A549 (cell line): Measurements from ENCODE around the gene MCM8. TPM values are rescaled to one million over a fixed set of nuclear protein-coding genes. Genes with fewer than 3 reads are reported as not detected.

Experiments used
- ATAC-seq, 2 experiments: fragments of 200-7000 bp in 1 of 2; fragments of >200 bp in 1 of 2; cut with Nextera tagmentation in 1 of 2; cut with Tn5 transposase in 1 of 2; 3 replicates each; pipeline versions ENCODE4 v1.8.0 to v1.9.1; 2018 to 2020; ENCODE audit warnings: mild to moderate bottlenecking in 1 of 2, moderate library complexity in 1 of 2
- CTCF ChIA-PET: fragments of 300-600 bp; sonication (Branson Sonifier 250); formaldehyde crosslinking; extraction: SDS; loops from one replicate; lab custom pipeline; 2021; ENCODE audit warnings: antibody characterized with exemption, inconsistent platforms; lab: Yijun Ruan, JAX
- POLR2A ChIA-PET: fragments of 350-600 bp; formaldehyde crosslinking; extraction: SDS; loops from one replicate; lab custom pipeline; 2021; ENCODE audit warnings: antibody characterized with exemption, inconsistent platforms; lab: Yijun Ruan, JAX
- DNase-seq, 2 experiments: peaks; one replicate each; pipeline versions ENCODE4 v3.0.0 to v3.0.0-alpha.2; 2011 to 2016; ENCODE audit warnings: low read depth in 1 of 2, low spot score in 1 of 2
- FAIRE-seq: peaks from 2 replicates; lab custom pipeline; 2011; peaks lifted over from hg19 to GRCh38; lab: Jason Lieb, UNC
- H3K27ac ChIP-seq, 2 experiments: fragments of >200 bp; sonication (Bioruptor Twin); formaldehyde crosslinking; 3 replicates each; pipeline ENCODE4 v1.5.1; 2016 to 2017
- H3K4me1 ChIP-seq: fragments of >200 bp; sonication (Bioruptor Twin); formaldehyde crosslinking; 3 replicates; pipeline ENCODE4 v1.6.1; 2016
- H3K4me2 ChIP-seq: fragments of >200 bp; sonication (Bioruptor Twin); formaldehyde crosslinking; 3 replicates; pipeline ENCODE4 v1.6.1; 2016
- H3K4me3 ChIP-seq: fragments of >200 bp; sonication (Bioruptor Twin); formaldehyde crosslinking; 3 replicates; pipeline ENCODE4 v1.5.1; 2016
- H3K9me3 ChIP-seq: fragments of >200 bp; sonication (Bioruptor Twin); formaldehyde crosslinking; 3 replicates; pipeline ENCODE4 v1.6.1; 2016
- CBX2 ChIP-seq: fragments of 200-600 bp; sonication (generic); IDR thresholded peaks from 2 replicates; pipeline ENCODE4 v1.6.1; 2016; ENCODE audit warnings: low read depth, mild to moderate bottlenecking, borderline replicate concordance
- CHD4 ChIP-seq: fragments of 200-600 bp; sonication (generic); IDR thresholded peaks from 2 replicates; pipeline ENCODE4 v1.6.1; 2016; ENCODE audit warnings: antibody characterized with exemption, mild to moderate bottlenecking, borderline replicate concordance
- EHF ChIP-seq: fragments of 250-450 bp; sonication (Bioruptor Pico); IDR thresholded peaks from 2 replicates; pipeline ENCODE4 v1.5.0; 2020; ENCODE audit warnings: mild to moderate bottlenecking
- EHMT2 ChIP-seq: fragments of 200-600 bp; sonication (generic); IDR thresholded peaks from 2 replicates; pipeline ENCODE4 v1.6.1; 2016; ENCODE audit warnings: antibody characterized with exemption, low read depth, mild to moderate bottlenecking, moderate library complexity
- EP300 ChIP-seq, 2 experiments: fragments of >200 bp; sonication (Bioruptor Twin); formaldehyde crosslinking; IDR thresholded peaks; 2 replicates in 1 of 2; 3 replicates in 1 of 2; pipeline ENCODE4 v1.6.1; 2016 to 2017
- HDAC2 ChIP-seq: fragments of 200-600 bp; sonication (generic); IDR thresholded peaks from 2 replicates; pipeline ENCODE4 v1.6.1; 2016
- HOXA7 ChIP-seq: fragments of 250-450 bp; sonication (Bioruptor Pico); IDR thresholded peaks from 2 replicates; pipeline ENCODE4 v1.5.0; 2020; ENCODE audit warnings: mild to moderate bottlenecking, moderate library complexity
- JUN ChIP-seq, 2 experiments: fragments of >200 bp; sonication (Bioruptor Twin); formaldehyde crosslinking; IDR thresholded peaks; 2 replicates in 1 of 2; 3 replicates in 1 of 2; pipeline ENCODE4 v1.6.1; 2016 to 2017
- JUNB ChIP-seq: fragments of >200 bp; sonication (Bioruptor Twin); formaldehyde crosslinking; IDR thresholded peaks from 2 replicates; pipeline ENCODE4 v1.6.1; 2016
- KDM1A ChIP-seq: fragments of 200-600 bp; sonication (generic); IDR thresholded peaks from 2 replicates; pipeline ENCODE4 v1.6.1; 2016; ENCODE audit warnings: low read depth, mild to moderate bottlenecking
- KDM5A ChIP-seq: fragments of 200-600 bp; sonication (generic); IDR thresholded peaks from 2 replicates; pipeline ENCODE4 v1.6.1; 2016; ENCODE audit warnings: antibody characterized with exemption, mild to moderate bottlenecking
- MAFK ChIP-seq: fragments of 450-650 bp; IDR thresholded peaks from 2 replicates; pipeline ENCODE4 v1.6.1; 2014; ENCODE audit not compliant: partially characterized antibody
- NFE2L2 ChIP-seq: fragments of 150-350 bp; conservative IDR thresholded peaks from 2 replicates; pipeline ENCODE4 v1.6.1; 2014; ENCODE audit warnings: low read length
- RFX5 ChIP-seq: fragments of 450-650 bp; IDR thresholded peaks from 2 replicates; pipeline ENCODE4 v1.7.1; 2014; ENCODE audit warnings: antibody characterized with exemption, mild to moderate bottlenecking, moderate library complexity
- RNF2 ChIP-seq: fragments of 200-600 bp; sonication (generic); IDR thresholded peaks from 2 replicates; pipeline ENCODE4 v1.6.1; 2016; ENCODE audit warnings: low read depth, mild to moderate bottlenecking, antibody characterized with exemption, moderate library complexity, borderline replicate concordance
- TFCP2L1 ChIP-seq: fragments of 250-450 bp; sonication (Bioruptor Pico); IDR thresholded peaks from 2 replicates; pipeline ENCODE4 v1.5.0; 2021; ENCODE audit warnings: mild to moderate bottlenecking
- TP53 ChIP-seq: fragments of 250-450 bp; sonication (Bioruptor Pico); IDR thresholded peaks from 2 replicates; pipeline ENCODE4 v1.5.0; 2021; ENCODE audit warnings: mild to moderate bottlenecking, moderate library complexity
- ZFP36 ChIP-seq: fragments of 450-650 bp; IDR thresholded peaks from 2 replicates; pipeline ENCODE4 v1.6.1; 2014; ENCODE audit warnings: borderline replicate concordance; ENCODE audit not compliant: partially characterized antibody
- ZNF302 ChIP-seq: fragments of 250-450 bp; sonication (Bioruptor Pico); IDR thresholded peaks from 2 replicates; pipeline ENCODE4 v1.9.0; 2021; ENCODE audit warnings: inconsistent platforms, mild to moderate bottlenecking, moderate library complexity
- ZSCAN20 ChIP-seq: fragments of 250-450 bp; sonication (Bioruptor Pico); IDR thresholded peaks from 2 replicates; pipeline ENCODE4 v1.8.0; 2022; ENCODE audit warnings: mild to moderate bottlenecking, moderate library complexity
- WGBS: methylation state at CpG from one replicate; pipeline ENCODE4 v1.1.6; 2017; ENCODE audit errors: missing lambda C conversion rate; 5-methylcytosine and 5-hydroxymethylcytosine counted together
- polyA plus RNA-seq, 4 experiments: library from polyadenylated mRNA; depleted of rRNA in 3 of 4; stranded (reverse); fragments of >200 nt; fragmentation: RNase III in 1 of 4; extraction: RNeasy Plus Mini Kit Qiagen cat#74134 plus additional on column Dnase treatment in 1 of 4; gene quantifications; 2 replicates in 3 of 4; 3 replicates in 1 of 4; pipeline ENCODE4 v1.2.3, GENCODE V29; 2011 to 2017
- TF ChIP-seq, protein P1 (sequence below): fragments of >200 bp; sonication (Bioruptor Twin); formaldehyde crosslinking; IDR thresholded peaks from 3 replicates; pipeline ENCODE4 v1.5.1; 2016
- TF ChIP-seq, protein P2 (sequence below): IDR thresholded peaks from 2 replicates; pipeline ENCODE4 v1.6.1; 2012

Gene MCM8
- polyA plus RNA-seq, 2 of the 4 experiments (the other 2 are of a cell fraction) = 33.9 to 36.1 TPM

DNA sequence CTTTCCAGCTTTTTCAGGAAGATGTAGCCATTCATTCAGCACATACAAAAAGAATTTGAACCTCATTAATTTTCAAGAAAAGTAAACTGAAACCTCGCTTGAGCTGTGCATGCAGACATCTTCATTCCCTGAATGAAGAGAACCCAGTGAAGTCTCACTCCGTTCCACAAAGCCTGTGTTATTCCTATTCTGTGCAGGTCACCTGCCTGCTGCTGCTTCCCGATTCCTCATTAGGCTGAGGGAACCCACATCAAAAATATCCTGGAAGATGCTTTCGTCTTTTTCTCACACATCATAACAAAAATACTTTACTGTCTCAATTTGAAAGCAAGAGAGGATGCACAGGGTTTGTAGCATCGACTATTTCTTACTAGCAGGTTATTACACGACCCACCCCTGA, 40.3 kb upstream of the MCM8 start (continued):
- no peak for TF ChIP-seq TFCP2L1 (CRISPR knock-in tag)
- no peak for TF ChIP-seq EHF (CRISPR knock-in tag)

DNA sequence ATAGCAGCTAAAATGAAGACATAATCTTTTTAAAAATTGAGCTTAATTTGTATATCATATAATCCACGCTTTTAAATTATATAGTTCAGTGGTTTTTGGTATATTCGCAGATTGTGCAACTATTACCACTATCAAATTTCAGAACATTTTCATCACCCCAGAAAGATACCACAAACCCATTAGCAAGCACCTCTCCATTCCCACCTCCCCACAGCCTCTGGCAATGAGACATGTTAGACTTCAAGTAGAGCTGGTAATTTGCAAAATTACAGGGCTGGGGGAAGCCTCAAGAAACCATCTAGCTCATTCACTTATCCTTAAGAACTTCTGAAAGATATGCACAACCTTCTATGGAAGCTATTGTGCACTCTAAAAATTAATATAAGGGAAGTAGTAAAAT, 37.3 kb upstream of the MCM8 start:
- ChIA-PET CTCF (interaction anchor here (0.6 to 4.2 kb wide), 11 partner anchors 11 to 383 kb away, joined by 3 to 25 read pairs (median 3); no protein-coding TSS in a partner anchor), POLR2A (no interaction called here)
- peaks cover 6% of the 10 kb centered on the region; the same call in 1 of the 3 replicates for H3K4me1 ChIP-seq
- FAIRE-seq (no peak), DNase-seq (no peak), ATAC-seq (no peak)
- H3K9me3 ChIP-seq = no peaks in the 10 kb centered on the region
- no peak overlapping the region for H3K27ac ChIP-seq
- 52% methylated on average over 2 of the region's 2 CpGs for WGBS
- no peak overlapping the region for H3K4me3 ChIP-seq
- TF ChIP-seq NFE2L2 (no peak), KDM5A (no peak)
- no peak overlapping the region for H3K4me2 ChIP-seq

DNA sequence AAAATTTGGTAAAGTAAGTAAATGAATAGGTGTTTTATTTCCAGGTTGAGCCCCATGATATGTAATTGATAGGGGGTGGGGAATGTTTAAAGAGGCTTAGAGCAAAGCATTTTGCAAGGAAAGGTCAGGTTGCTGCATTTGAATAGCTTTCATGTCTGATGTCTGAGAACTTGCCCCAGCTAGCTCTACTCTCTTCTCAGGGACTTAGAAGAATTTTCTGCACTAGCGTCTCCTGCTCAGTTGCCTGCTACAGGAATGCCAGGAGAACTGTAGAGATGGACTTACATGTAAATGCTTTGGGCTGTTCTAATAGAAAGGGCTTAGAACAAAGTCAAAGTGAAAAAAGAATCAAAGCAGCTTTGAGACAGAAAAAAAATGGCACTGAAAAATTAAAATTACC, 35.6 kb upstream of the MCM8 start:
- no peaks in the 10 kb centered on the region for H3K9me3 ChIP-seq
- WGBS = 0% methylated on average over 1 of the region's 1 CpG
- POLR2A ChIA-PET = no interaction called here
- TF ChIP-seq MAFK = no peak
- TF ChIP-seq EHMT2 = no peak
- no peak for TF ChIP-seq TFCP2L1 (CRISPR knock-in tag)
- no peak for TF ChIP-seq RFX5
- TF ChIP-seq HOXA7 (CRISPR knock-in tag) = no peak
- TF ChIP-seq EP300 (IDR thresholded peaks at IDR 0.05) = no peak
- no peak for TF ChIP-seq HDAC2
- TF ChIP-seq RNF2 = no peak
- TF ChIP-seq JUNB = no peak
- TF ChIP-seq ZSCAN20 = no peak
- TF ChIP-seq, protein P1, sequence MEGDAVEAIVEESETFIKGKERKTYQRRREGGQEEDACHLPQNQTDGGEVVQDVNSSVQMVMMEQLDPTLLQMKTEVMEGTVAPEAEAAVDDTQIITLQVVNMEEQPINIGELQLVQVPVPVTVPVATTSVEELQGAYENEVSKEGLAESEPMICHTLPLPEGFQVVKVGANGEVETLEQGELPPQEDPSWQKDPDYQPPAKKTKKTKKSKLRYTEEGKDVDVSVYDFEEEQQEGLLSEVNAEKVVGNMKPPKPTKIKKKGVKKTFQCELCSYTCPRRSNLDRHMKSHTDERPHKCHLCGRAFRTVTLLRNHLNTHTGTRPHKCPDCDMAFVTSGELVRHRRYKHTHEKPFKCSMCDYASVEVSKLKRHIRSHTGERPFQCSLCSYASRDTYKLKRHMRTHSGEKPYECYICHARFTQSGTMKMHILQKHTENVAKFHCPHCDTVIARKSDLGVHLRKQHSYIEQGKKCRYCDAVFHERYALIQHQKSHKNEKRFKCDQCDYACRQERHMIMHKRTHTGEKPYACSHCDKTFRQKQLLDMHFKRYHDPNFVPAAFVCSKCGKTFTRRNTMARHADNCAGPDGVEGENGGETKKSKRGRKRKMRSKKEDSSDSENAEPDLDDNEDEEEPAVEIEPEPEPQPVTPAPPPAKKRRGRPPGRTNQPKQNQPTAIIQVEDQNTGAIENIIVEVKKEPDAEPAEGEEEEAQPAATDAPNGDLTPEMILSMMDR = no peak
- TF ChIP-seq ZNF302 (CRISPR knock-in tag) = no peak
- TF ChIP-seq KDM1A = no peak
- no peak for TF ChIP-seq JUN (IDR thresholded peaks at IDR 0.05)
- TF ChIP-seq TP53 (CRISPR knock-in tag) = no peak
- TF ChIP-seq CBX2 = no peak
- TF ChIP-seq ZFP36 = no peak
- no peak for TF ChIP-seq CHD4
- TF ChIP-seq, protein P2, sequence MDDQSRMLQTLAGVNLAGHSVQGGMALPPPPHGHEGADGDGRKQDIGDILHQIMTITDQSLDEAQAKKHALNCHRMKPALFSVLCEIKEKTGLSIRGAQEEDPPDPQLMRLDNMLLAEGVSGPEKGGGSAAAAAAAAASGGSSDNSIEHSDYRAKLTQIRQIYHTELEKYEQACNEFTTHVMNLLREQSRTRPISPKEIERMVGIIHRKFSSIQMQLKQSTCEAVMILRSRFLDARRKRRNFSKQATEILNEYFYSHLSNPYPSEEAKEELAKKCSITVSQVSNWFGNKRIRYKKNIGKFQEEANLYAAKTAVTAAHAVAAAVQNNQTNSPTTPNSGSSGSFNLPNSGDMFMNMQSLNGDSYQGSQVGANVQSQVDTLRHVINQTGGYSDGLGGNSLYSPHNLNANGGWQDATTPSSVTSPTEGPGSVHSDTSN = no peak
- TF ChIP-seq EHF (CRISPR knock-in tag) = no peak
- TF ChIP-seq, all 56 proteins: peak for 0
- no peak for DNase-seq
- Histone ChIP-seq H3K27ac (no peak overlapping the region), H3K4me3 (no peak overlapping the region), H3K4me1 (peaks cover 20% of the 10 kb centered on the region), H3K4me2 (no peak overlapping the region)
- no peak for ATAC-seq
- CTCF ChIA-PET = interaction anchor here (0.7 to 4.2 kb wide), 5 partner anchors 13 to 162 kb away, joined by 3 to 25 read pairs (median 3); no protein-coding TSS in a partner anchor
- no peak for FAIRE-seq
